H9 (cell line): Measurements from ENCODE around the gene SNX18. TPM values are rescaled to one million over a fixed set of nuclear protein-coding genes. Genes with fewer than 3 reads are reported as not detected.

ENCODE experiments used
- DNase-seq: peaks from one replicate; pipeline ENCODE4 v3.0.0-alpha.2; 2017
- H2AFZ ChIP-seq: one replicate; pipeline ENCODE4 v1.6.1; 2013; ENCODE audit warnings: mild to moderate bottlenecking, low read length, control low read depth, moderate library complexity
- H2AK5ac ChIP-seq: 2 replicates; pipeline ENCODE4 v1.6.1; 2013; ENCODE audit warnings: low read length, control low read depth, mixed read lengths; ENCODE audit not compliant: insufficient read length
- H2BK120ac ChIP-seq: one replicate; pipeline ENCODE4 v1.6.1; 2013; ENCODE audit warnings: low read depth, mild to moderate bottlenecking, low read length, control low read depth, inconsistent platforms; ENCODE audit not compliant: poor library complexity, severe bottlenecking
- H2BK12ac ChIP-seq: 2 replicates; pipeline ENCODE4 v1.6.1; 2013; ENCODE audit warnings: low read length, control low read depth, mixed read lengths, low read depth; ENCODE audit not compliant: insufficient read length
- H2BK15ac ChIP-seq: 2 replicates; pipeline ENCODE4 v1.6.1; 2013; ENCODE audit warnings: low read depth, low read length, control low read depth
- H2BK20ac ChIP-seq: one replicate; pipeline ENCODE4 v1.6.1; 2013; ENCODE audit warnings: low read depth, mild to moderate bottlenecking, low read length, control low read depth, inconsistent platforms; ENCODE audit not compliant: poor library complexity, severe bottlenecking
- H2BK5ac ChIP-seq: 2 replicates; pipeline ENCODE4 v1.6.1; 2013; ENCODE audit warnings: low read length, control low read depth, mixed read lengths; ENCODE audit not compliant: insufficient read length
- H3K14ac ChIP-seq: 2 replicates; pipeline ENCODE4 v1.6.1; 2013; ENCODE audit warnings: low read length, control low read depth; ENCODE audit not compliant: insufficient read depth
- H3K18ac ChIP-seq: 2 replicates; pipeline ENCODE4 v1.6.1; 2013; ENCODE audit warnings: low read depth, mild to moderate bottlenecking, mixed read lengths, low read length, control low read depth; ENCODE audit not compliant: insufficient read length
- H3K23ac ChIP-seq: 2 replicates; pipeline ENCODE4 v1.6.1; 2013; ENCODE audit warnings: low read length, control low read depth, mixed read lengths, low read depth; ENCODE audit not compliant: insufficient read length
- H3K23me2 ChIP-seq: 2 replicates; pipeline ENCODE4 v1.6.1; 2013; ENCODE audit warnings: low read depth, mild to moderate bottlenecking, mixed read lengths, low read length, control low read depth; ENCODE audit not compliant: insufficient read length, poor library complexity, severe bottlenecking
- H3K27ac ChIP-seq: 2 replicates; pipeline ENCODE4 v1.5.1; 2013; ENCODE audit warnings: low read length, control low read depth, mixed read lengths, low read depth; ENCODE audit not compliant: insufficient read length
- H3K27me3 ChIP-seq: 2 replicates; pipeline ENCODE4 v1.6.1; 2013; ENCODE audit warnings: low read length, control low read depth, inconsistent platforms; ENCODE audit not compliant: insufficient read depth
- H3K4ac ChIP-seq: 2 replicates; pipeline ENCODE4 v1.6.1; 2013; ENCODE audit warnings: low read depth, mild to moderate bottlenecking, control low read depth, inconsistent platforms, low read length, moderate library complexity
- H3K4me1 ChIP-seq: 2 replicates; pipeline ENCODE4 v1.6.1; 2013; ENCODE audit warnings: low read length, control low read depth, inconsistent platforms; ENCODE audit not compliant: insufficient read depth
- H3K4me2 ChIP-seq: 2 replicates; pipeline ENCODE4 v1.6.1; 2013; ENCODE audit warnings: low read length, control low read depth, mixed read lengths; ENCODE audit not compliant: insufficient read length, insufficient read depth
- H3K56ac ChIP-seq: 2 replicates; pipeline ENCODE4 v1.6.1; 2013; ENCODE audit warnings: low read depth, mild to moderate bottlenecking, mixed read lengths, low read length, control low read depth; ENCODE audit not compliant: insufficient read length
- H3K79me1 ChIP-seq: 2 replicates; pipeline ENCODE4 v1.6.1; 2013; ENCODE audit warnings: low read depth, mild to moderate bottlenecking, moderate library complexity, low read length, control low read depth, inconsistent platforms; ENCODE audit not compliant: insufficient read depth, poor library complexity, severe bottlenecking
- H3K79me2 ChIP-seq: 2 replicates; pipeline ENCODE4 v1.6.1; 2013; ENCODE audit warnings: low read length, control low read depth, inconsistent platforms; ENCODE audit not compliant: insufficient read depth
- H3K9ac ChIP-seq: 2 replicates; pipeline ENCODE4 v1.6.1; 2013; ENCODE audit warnings: low read length, control low read depth, mixed read lengths; ENCODE audit not compliant: insufficient read length; ENCODE audit errors: extremely low read depth
- H3K9me3 ChIP-seq: one replicate; pipeline ENCODE4 v1.6.1; 2013; ENCODE audit warnings: low read depth, low read length, inconsistent platforms; ENCODE audit not compliant: control insufficient read depth
- H3T11ph ChIP-seq: one replicate; pipeline ENCODE4 v1.6.1; 2013; ENCODE audit warnings: mild to moderate bottlenecking, low read length, control low read depth, inconsistent platforms
- H4K20me1 ChIP-seq: one replicate; pipeline ENCODE4 v1.6.1; 2013; ENCODE audit not compliant: control insufficient read depth, insufficient read length, insufficient read depth
- H4K5ac ChIP-seq: 2 replicates; pipeline ENCODE4 v1.6.1; 2013; ENCODE audit warnings: low read depth, mild to moderate bottlenecking, mixed read lengths, low read length, control low read depth; ENCODE audit not compliant: insufficient read length
- H4K8ac ChIP-seq: replicated peaks from 2 replicates; pipeline ENCODE4 v1.6.1; 2013; ENCODE audit warnings: low read length, control low read depth, mixed read lengths, low read depth; ENCODE audit not compliant: insufficient read length
- H4K91ac ChIP-seq: 2 replicates; pipeline ENCODE4 v1.6.1; 2013; ENCODE audit warnings: low read depth, mild to moderate bottlenecking, moderate library complexity, mixed read lengths, low read length, control low read depth; ENCODE audit not compliant: insufficient read length
- H3K27ac Mint-ChIP-seq, 3 experiments: 2 replicates in 2 of 3; 3 replicates in 1 of 3; pipeline ENCODE4 v1.8.0; 2020 to 2021; ENCODE audit warnings: mixed read lengths in 3 of 3, mild to moderate bottlenecking in 1 of 3, moderate library complexity in 1 of 3
- H3K27me3 Mint-ChIP-seq: 2 replicates; pipeline ENCODE4 v1.8.0; 2021; ENCODE audit warnings: low read depth, mild to moderate bottlenecking, moderate library complexity, mixed read lengths
- H3K36me3 Mint-ChIP-seq, 3 experiments: 2 replicates in 2 of 3; 3 replicates in 1 of 3; pipeline ENCODE4 v1.8.0; 2020 to 2021; ENCODE audit warnings: low read depth in 3 of 3, mixed read lengths in 3 of 3; ENCODE audit not compliant: insufficient read depth in 1 of 3
- H3K4me1 Mint-ChIP-seq, 2 experiments: 2 replicates each; pipeline ENCODE4 v1.8.0; 2020; ENCODE audit warnings: mixed read lengths in 2 of 2
- H3K4me3 Mint-ChIP-seq, 2 experiments: 2 replicates in 1 of 2; 3 replicates in 1 of 2; pipeline ENCODE4 v1.8.0; 2020 to 2021; ENCODE audit warnings: mild to moderate bottlenecking in 2 of 2, mixed read lengths in 2 of 2, moderate library complexity in 1 of 2
- H3K9me3 Mint-ChIP-seq, 2 experiments: 2 replicates in 1 of 2; 3 replicates in 1 of 2; pipeline ENCODE4 v1.8.0; 2020; ENCODE audit warnings: mild to moderate bottlenecking in 2 of 2, mixed read lengths in 2 of 2, moderate library complexity in 1 of 2
- CTCF ChIP-seq: fragments of 200-600 bp; sonication (generic); conservative IDR thresholded peaks from 3 replicates; pipeline ENCODE4 v1.8.0; 2021; ENCODE audit warnings: antibody characterized with exemption, mild to moderate bottlenecking
- WGBS: extraction: QIAGEN DNeasy Blood & Tissue Kit; methylation state at CpG from one replicate; pipeline ENCODE4 v1.1.7; 2013; ENCODE audit warnings: missing lambda C conversion rate, low lambda C conversion rate, mixed read lengths; ENCODE audit not compliant: insufficient read length; ENCODE audit errors: extremely low coverage; 5-methylcytosine and 5-hydroxymethylcytosine counted together
- total RNA-seq: library from RNA; stranded (reverse); gene quantifications from 2 replicates; pipeline ENCODE4 v1.2.1, GENCODE V29; 2021

The SNX18 gene
- total RNA-seq, 1 experiment from 2014 or later, result 17.2 TPM

- Histone ChIP-seq H3K27ac (no peak overlapping the region), H3K14ac (no peak overlapping the region), H3K4me1 (peaks cover 3% of the 10 kb centered on the region; the same call in 1 of the 2 replicates), H2AK5ac (no peak overlapping the region), H3K27me3 (no peaks in the 10 kb centered on the region), H3K9me3 (no peaks in the 10 kb centered on the region), H3K56ac (no peak overlapping the region), H4K91ac (no peak overlapping the region), H4K5ac (no peak overlapping the region), H3K18ac (no peak overlapping the region), H2BK5ac (no peak overlapping the region), H4K20me1 (no peaks in the 10 kb centered on the region), H3T11ph (no peak overlapping the region), H3K79me2 (peaks cover 2% of the 10 kb centered on the region; the same call in 1 of the 2 replicates), H2BK12ac (no peak overlapping the region), H3K4me2 (no peak overlapping the region), H2BK15ac (no peak overlapping the region), H2AFZ (no peak overlapping the region), H3K4ac (no peak overlapping the region), H3K9ac (no peak overlapping the region), H3K79me1 (peaks cover 3% of the 10 kb centered on the region), H3K23ac (no peak overlapping the region), H2BK120ac (no peak overlapping the region), H3K23me2 (no peaks in the 10 kb centered on the region), H4K8ac (no peak overlapping the region), H2BK20ac (no peak overlapping the region)
- TF ChIP-seq CTCF, result no peak
- Mint-ChIP-seq H3K27me3 (no peaks in the 10 kb centered on the region), H3K4me1 (peaks cover 13 to 17% of the 10 kb centered on the region in 2 experiments), H3K36me3 (no peaks in the 10 kb centered on the region), H3K9me3 (no peaks in the 10 kb centered on the region), H3K4me3 (no peak overlapping the region), H3K27ac (no peak overlapping the region)
- DNase-seq, result no peak
- no CpG with 5 or more reads among the region's 2 CpGs for WGBS
Observed at GRCh38 chr5:54529565-54529964, 12.0 kb downstream of the SNX18 start.
